H1 (cell line): ENCODE data around the gene FAM53B. TPM values are rescaled to one million over a fixed set of nuclear protein-coding genes. Genes with fewer than 3 reads are reported as not detected.

ENCODE experiments used
- CTCF ChIA-PET: fragments of 300-600 bp; sonication (Branson Sonifier 250); formaldehyde crosslinking; loops from one replicate; lab custom pipeline; 2021; ENCODE audit not compliant: partially characterized antibody; lab: Charles Lee
- POLR2A ChIA-PET: fragments of 300-600 bp; sonication (Branson Sonifier 250); formaldehyde crosslinking; loops from one replicate; lab custom pipeline; 2021; ENCODE audit warnings: inconsistent platforms; ENCODE audit not compliant: partially characterized antibody; lab: Charles Lee
- DNase-seq, 2 experiments: peaks; one replicate each; pipeline versions ENCODE4 v3.0.0 to v3.0.0-alpha.2; 2010 to 2022; ENCODE audit warnings: low spot score in 2 of 2, low read depth in 1 of 2, mixed read lengths in 1 of 2
- FAIRE-seq: peaks from 2 replicates; lab custom pipeline; 2011; peaks lifted over from hg19 to GRCh38; lab: Jason Lieb, UNC
- H2AFZ ChIP-seq: 2 replicates; pipeline ENCODE4 v1.8.1; 2012; ENCODE audit warnings: low read length, inconsistent platforms
- H2AK5ac ChIP-seq: 2 replicates; pipeline ENCODE4 v1.6.1; 2013; ENCODE audit warnings: low read depth, low read length
- H2BK120ac ChIP-seq: replicated peaks from 2 replicates; pipeline ENCODE3; 2013; ENCODE audit warnings: low read depth, low read length, inconsistent platforms
- H2BK12ac ChIP-seq: 2 replicates; pipeline ENCODE4 v1.6.1; 2013; ENCODE audit warnings: low read depth, low read length
- H2BK15ac ChIP-seq: 2 replicates; pipeline ENCODE4 v1.6.1; 2013; ENCODE audit warnings: low read length
- H2BK20ac ChIP-seq: 2 replicates; pipeline ENCODE4 v1.6.1; 2013; ENCODE audit warnings: low read length
- H2BK5ac ChIP-seq: 2 replicates; pipeline ENCODE4 v1.6.1; 2013; ENCODE audit warnings: low read depth, low read length
- H3K14ac ChIP-seq: 2 replicates; pipeline ENCODE4 v1.6.1; 2013; ENCODE audit warnings: inconsistent platforms; ENCODE audit not compliant: insufficient read length
- H3K18ac ChIP-seq: 2 replicates; pipeline ENCODE4 v1.6.1; 2013; ENCODE audit warnings: low read length; ENCODE audit errors: extremely low read depth
- H3K23ac ChIP-seq: 2 replicates; pipeline ENCODE4 v1.6.1; 2013; ENCODE audit warnings: inconsistent platforms; ENCODE audit not compliant: insufficient read length
- H3K23me2 ChIP-seq: 2 replicates; pipeline ENCODE4 v1.6.1; 2013; ENCODE audit warnings: low read depth, low read length
- H3K27ac ChIP-seq: 2 replicates; pipeline ENCODE4 v1.6.1; 2011; ENCODE audit warnings: low read depth, low read length, inconsistent platforms
- H3K27me3 ChIP-seq, 4 experiments: replicated peaks in 1 of 4; 1 replicate in 1 of 4; 2 replicates in 3 of 4; pipeline versions ENCODE4 v1.6.1 to v1.8.1; 2011 to 2013; ENCODE audit warnings: low read length in 3 of 4, mild to moderate bottlenecking in 3 of 4, inconsistent platforms in 2 of 4, mixed read lengths in 2 of 4, moderate library complexity in 1 of 4; ENCODE audit not compliant: control insufficient read depth in 3 of 4, insufficient read depth in 3 of 4; ENCODE audit errors: extremely low read depth in 1 of 4
- H3K36me3 ChIP-seq, 4 experiments: 2 replicates each; pipeline versions ENCODE4 v1.6.1 to v1.8.1; 2011 to 2013; ENCODE audit warnings: mild to moderate bottlenecking in 4 of 4, low read length in 3 of 4, moderate library complexity in 2 of 4, control low read depth in 1 of 4, inconsistent platforms in 1 of 4; ENCODE audit not compliant: insufficient read depth in 4 of 4, control insufficient read depth in 2 of 4
- H3K4ac ChIP-seq: replicated peaks from 2 replicates; pipeline ENCODE3; 2013; ENCODE audit warnings: low read length, low read depth, mixed read lengths, inconsistent platforms; ENCODE audit not compliant: insufficient read length
- H3K4me1 ChIP-seq, 4 experiments: replicated peaks in 1 of 4; 1 replicate in 1 of 4; 2 replicates in 3 of 4; pipeline versions ENCODE4 v1.6.1 to v1.8.1; 2011 to 2013; ENCODE audit warnings: low read length in 3 of 4, inconsistent platforms in 2 of 4, mixed read lengths in 1 of 4; ENCODE audit not compliant: insufficient read depth in 4 of 4, control insufficient read depth in 3 of 4
- H3K4me2 ChIP-seq, 2 experiments: 2 replicates each; pipeline versions ENCODE4 v1.6.1 to v1.8.1; 2011 to 2013; ENCODE audit warnings: low read depth in 2 of 2, low read length in 2 of 2, control low read depth in 1 of 2, inconsistent platforms in 1 of 2, mild to moderate bottlenecking in 1 of 2; ENCODE audit not compliant: insufficient read depth in 1 of 2
- H3K4me3 ChIP-seq, 4 experiments: fragments of 200-600, 300-600 bp in 1 of 4; sonication (generic), shearing (Covaris generic), sonication (Bioruptor Twin) in 1 of 4; 2 replicates each; pipeline versions ENCODE4 v1.5.1 to v1.8.1; 2011 to 2016; ENCODE audit warnings: low read length in 4 of 4, low read depth in 3 of 4, control low read depth in 2 of 4, inconsistent platforms in 2 of 4, mild to moderate bottlenecking in 2 of 4, mixed read lengths in 1 of 4, moderate library complexity in 1 of 4; ENCODE audit not compliant: insufficient read depth in 2 of 4; ENCODE audit errors: extremely low read depth in 1 of 4
- H3K56ac ChIP-seq: replicated peaks from 2 replicates; pipeline ENCODE3; 2013; ENCODE audit warnings: low read depth, mild to moderate bottlenecking, mixed read lengths, low read length, inconsistent platforms; ENCODE audit not compliant: insufficient read length
- H3K79me1 ChIP-seq: 2 replicates; pipeline ENCODE4 v1.6.1; 2013; ENCODE audit warnings: low read depth, low read length, control low read depth
- H3K79me2 ChIP-seq, 2 experiments: 2 replicates each; pipeline versions ENCODE4 v1.6.1 to v1.8.1; 2012 to 2013; ENCODE audit warnings: low read length in 2 of 2, mild to moderate bottlenecking in 2 of 2, inconsistent platforms in 1 of 2; ENCODE audit not compliant: insufficient read depth in 2 of 2, control insufficient read depth in 1 of 2
- H3K9ac ChIP-seq, 4 experiments: replicated peaks in 1 of 4; 1 replicate in 1 of 4; 2 replicates in 3 of 4; pipeline versions ENCODE4 v1.6.1 to v1.8.1; 2011 to 2013; ENCODE audit warnings: low read depth in 3 of 4, low read length in 3 of 4, control low read depth in 2 of 4, mild to moderate bottlenecking in 2 of 4, moderate library complexity in 2 of 4, inconsistent platforms in 1 of 4; ENCODE audit errors: extremely low read depth in 1 of 4
- H3K9me3 ChIP-seq, 2 experiments: 2 replicates each; pipeline versions ENCODE4 v1.6.1 to v1.8.1; 2012 to 2013; ENCODE audit warnings: mild to moderate bottlenecking in 2 of 2, moderate library complexity in 2 of 2, control low read depth in 1 of 2, inconsistent platforms in 1 of 2, low read depth in 1 of 2, low read length in 1 of 2, mixed read lengths in 1 of 2; ENCODE audit not compliant: insufficient read depth in 2 of 2
- H4K20me1 ChIP-seq, 2 experiments: replicated peaks in 1 of 2; 2 replicates each; pipeline versions ENCODE3 to v1.8.1; 2011 to 2013; ENCODE audit warnings: inconsistent platforms in 2 of 2, low read length in 2 of 2, mild to moderate bottlenecking in 1 of 2; ENCODE audit not compliant: insufficient read depth in 2 of 2, control insufficient read depth in 1 of 2
- H4K5ac ChIP-seq: 2 replicates; pipeline ENCODE4 v1.6.1; 2013; ENCODE audit warnings: low read length, low read depth, mixed read lengths, inconsistent platforms; ENCODE audit not compliant: insufficient read length
- H4K8ac ChIP-seq: 2 replicates; pipeline ENCODE4 v1.8.0; 2013; ENCODE audit warnings: mild to moderate bottlenecking, moderate library complexity, low read length, inconsistent platforms; ENCODE audit not compliant: insufficient read depth; ENCODE audit errors: extremely low read depth
- H4K91ac ChIP-seq: replicated peaks from 2 replicates; pipeline ENCODE3; 2013; ENCODE audit warnings: low read length, mixed read lengths, inconsistent platforms; ENCODE audit not compliant: insufficient read length
- CEBPB ChIP-seq: IDR thresholded peaks from 2 replicates; pipeline ENCODE4 v1.6.1; 2012; ENCODE audit warnings: low read depth, low read length
- EP300 ChIP-seq, 2 experiments: IDR thresholded peaks; 1 replicate in 1 of 2; 2 replicates in 1 of 2; pipeline ENCODE4 v1.6.1; 2011 to 2012; ENCODE audit warnings: low read depth in 2 of 2, low read length in 2 of 2, mild to moderate bottlenecking in 2 of 2, borderline replicate concordance in 1 of 2, inconsistent platforms in 1 of 2, moderate library complexity in 1 of 2
- GABPA ChIP-seq: IDR thresholded peaks from 2 replicates; pipeline ENCODE4 v1.6.1; 2011; ENCODE audit warnings: mild to moderate bottlenecking, low read length, moderate library complexity, borderline replicate concordance; ENCODE audit not compliant: insufficient read depth
- GTF2F1 ChIP-seq: IDR thresholded peaks from 2 replicates; pipeline ENCODE4 v1.6.1; 2012; ENCODE audit warnings: low read depth, low read length, improper control_type of control experiment, borderline replicate concordance
- HDAC2 ChIP-seq, 2 experiments: fragments of 300-600 bp in 1 of 2; sonication (generic) in 1 of 2; IDR thresholded peaks; 2 replicates each; pipeline ENCODE4 v1.6.1; 2011 to 2012; ENCODE audit warnings: low read depth in 2 of 2, low read length in 2 of 2, mild to moderate bottlenecking in 2 of 2, moderate library complexity in 2 of 2, borderline replicate concordance in 1 of 2, inconsistent platforms in 1 of 2
- HDAC6 ChIP-seq: IDR thresholded peaks from one replicate; pipeline ENCODE4 v1.7.1; 2012; ENCODE audit warnings: low read depth, mild to moderate bottlenecking, inconsistent platforms, low read length, moderate library complexity
- MAFK ChIP-seq: IDR thresholded peaks from 2 replicates; pipeline ENCODE4 v1.6.1; 2012; ENCODE audit warnings: low read depth, mild to moderate bottlenecking, improper control_type of control experiment, low read length
- NANOG ChIP-seq: IDR thresholded peaks from 2 replicates; pipeline ENCODE4 v1.6.1; 2011; ENCODE audit warnings: low read length, low read depth, mild to moderate bottlenecking, inconsistent platforms; ENCODE audit not compliant: insufficient read depth, poor library complexity, severe bottlenecking
- RBBP5 ChIP-seq: IDR thresholded peaks from 2 replicates; pipeline ENCODE4 v1.7.1; 2012; ENCODE audit warnings: low read depth, mild to moderate bottlenecking, inconsistent platforms, low read length, moderate library complexity, borderline replicate concordance
- SP1 ChIP-seq: IDR thresholded peaks from 2 replicates; pipeline ENCODE4 v1.6.1; 2011; ENCODE audit warnings: low read depth, low read length
- SP4 ChIP-seq: IDR thresholded peaks from 2 replicates; pipeline ENCODE4 v1.6.1; 2012; ENCODE audit warnings: low read length, inconsistent platforms
- TEAD4 ChIP-seq: IDR thresholded peaks from 2 replicates; pipeline ENCODE4 v1.6.1; 2012; ENCODE audit warnings: low read depth, low read length, inconsistent platforms, mixed read lengths
- YY1 ChIP-seq: IDR thresholded peaks from 2 replicates; pipeline ENCODE4 v1.6.1; 2011; ENCODE audit warnings: low read depth, mild to moderate bottlenecking, low read length
- WGBS, 2 experiments: shearing (Covaris generic) in 1 of 2; methylation state at CpG; one replicate each; pipeline versions ENCODE4 v1.1.6 to v1.1.7; 2013 to 2015; ENCODE audit warnings: low lambda C conversion rate in 2 of 2, mixed read lengths in 2 of 2, inconsistent platforms in 1 of 2, low coverage in 1 of 2, missing lambda C conversion rate in 1 of 2; ENCODE audit not compliant: insufficient replicate concordance in 2 of 2, insufficient coverage in 1 of 2, insufficient read length in 1 of 2; ENCODE audit errors: extremely low coverage in 1 of 2, missing lambda C conversion rate in 1 of 2; 5-methylcytosine and 5-hydroxymethylcytosine counted together
- polyA plus RNA-seq, 7 experiments: library from polyadenylated mRNA; depleted of rRNA in 3 of 7; stranded (reverse) in 5 of 7; unstranded in 2 of 7; fragments of >200 nt in 5 of 7; fragments of 200-250 nt in 2 of 7; gene quantifications; 1 replicate in 5 of 7; 2 replicates in 1 of 7; 4 replicates in 1 of 7; pipeline versions ENCODE4 v1.2.1 to v1.2.3, GENCODE V29; 2011 to 2013; ENCODE audit warnings: missing spikeins in 2 of 7, mixed read lengths in 2 of 7
- total RNA-seq: library from RNA; stranded (reverse); fragmentation: NEBNext Ultra II Directional; extraction: Animal tissue kit (Norgen Biotek cat#: 25700); gene quantifications from 2 replicates; pipeline ENCODE4 v1.2.1, GENCODE V29; 2021

The FAM53B gene
- total and polyA plus RNA-seq, 2 of the 8 experiments (the other 6 are each of a cell fraction or from before 2014, with no cell fraction given): 5.3 to 14.4 TPM

DNA sequence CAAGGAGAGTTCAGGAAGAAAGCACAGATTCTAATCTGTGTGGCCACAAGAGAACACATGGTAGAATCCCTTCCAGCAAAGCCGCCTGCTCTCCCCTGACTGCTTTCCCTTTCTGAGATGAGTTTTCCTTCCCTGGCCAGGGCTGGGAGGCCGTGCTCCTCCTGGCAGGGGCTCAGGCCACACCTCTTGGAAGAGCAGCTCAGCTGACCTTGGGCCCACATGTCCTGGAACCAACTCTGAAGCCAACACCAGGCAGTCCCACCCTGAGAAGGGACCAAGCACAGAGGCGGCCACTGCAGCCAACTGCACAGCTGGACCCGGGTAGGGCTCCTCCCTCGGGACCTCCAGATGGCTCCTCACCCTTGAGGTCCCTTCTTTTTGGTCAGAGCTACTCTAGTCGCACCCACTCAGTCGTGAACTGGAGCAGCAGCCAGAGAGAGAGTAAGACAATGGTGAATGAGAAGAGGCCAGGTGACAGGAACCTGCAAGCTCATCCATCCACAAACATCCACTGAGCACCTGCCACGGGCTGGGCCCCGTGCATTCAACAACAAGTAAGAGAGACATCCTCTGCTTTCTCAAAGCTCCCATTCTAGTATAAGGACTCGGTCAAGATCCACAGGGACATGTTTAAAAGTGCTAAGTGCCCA lies 40.3 kb downstream of the FAM53B start:
- Histone ChIP-seq H3K4me3 (no peak overlapping the region), H2BK5ac (no peak overlapping the region), H3K79me2 (no peaks in the 10 kb centered on the region), H3K9ac (no peak overlapping the region), H3K14ac (no peak overlapping the region), H3K79me1 (peaks cover 6% of the 10 kb centered on the region; the same call in 1 of the 2 replicates), H2BK20ac (no peak overlapping the region), H2AFZ (no peak overlapping the region), H4K8ac (no peak overlapping the region), H2BK15ac (no peak overlapping the region), H3K56ac (no peak overlapping the region), H3K18ac (no peak overlapping the region; the same call in 1 of the 2 replicates), H3K4me2 (no peak overlapping the region), H2BK120ac (no peak overlapping the region), H2BK12ac (no peak overlapping the region), H4K91ac (no peak overlapping the region), H3K9me3 (no peaks in the 10 kb centered on the region), H3K4me1 (peaks cover 3 to 15% (median 9%) of the 10 kb centered on the region in 4 experiments; a peak in 5 of 7 replicates), H3K4ac (no peak overlapping the region), H3K27ac (no peak overlapping the region), H3K27me3 (no peaks in the 10 kb centered on the region), H3K36me3 (no peaks in the 10 kb centered on the region), H4K20me1 (peaks cover 3 to 13% of the 10 kb centered on the region in 2 experiments), H4K5ac (no peak overlapping the region), H3K23me2 (no peaks in the 10 kb centered on the region), H3K23ac (no peak overlapping the region), H2AK5ac (no peak overlapping the region)
- ChIA-PET POLR2A (interaction anchor here (0.5 kb wide), 1 partner anchor 209 kb away, joined by 4 read pairs; no protein-coding TSS in a partner anchor), CTCF (interaction anchor here (1.1 to 4.3 kb wide), 6 partner anchors 14 to 72 kb away, joined by 3 to 35 read pairs (median 6); no protein-coding TSS in a partner anchor)
- FAIRE-seq: no peak
- no peak for DNase-seq
- WGBS, 2 experiments: 91% methylated on average over 10 of the region's 10 CpGs; no CpG with 5 or more reads in 1 of the 2 experiments
- TF ChIP-seq EP300 (IDR thresholded peaks at IDR 0.05; ENCODE audit: borderline replicate concordance in 1 of 2, low read depth in 2 of 2, low read length in 2 of 2): no peak
- TF ChIP-seq HDAC6: no peak
- no peak for TF ChIP-seq HDAC2 (IDR thresholded peaks at IDR 0.05; ENCODE audit: borderline replicate concordance in 1 of 2, low read depth in 2 of 2, low read length in 2 of 2)
- no peak for TF ChIP-seq SP1
- TF ChIP-seq RBBP5: no peak
- no peak for TF ChIP-seq TEAD4
- TF ChIP-seq GTF2F1: no peak
- no peak for TF ChIP-seq CEBPB
- TF ChIP-seq SP4: no peak
- no peak for TF ChIP-seq GABPA
- TF ChIP-seq NANOG: no peak
- no peak for TF ChIP-seq YY1
- TF ChIP-seq MAFK: no peak
